Ascending aorta (tissue), 2 donors: ENCODE results near the gene COL4A2. TPM values are rescaled to one million over a fixed set of nuclear protein-coding genes. Genes with fewer than 3 reads are reported as not detected.

Experiments
- DNase-seq, 2 donors: peaks; one replicate each; pipeline ENCODE4 v3.0.0-alpha.2; 2019; ENCODE audit warnings: low spot score in 2 of 2
- H3K27ac ChIP-seq, 2 donors: fragments of 200-600 bp; sonication (generic); one replicate each; pipeline ENCODE4 v1.5.1; 2016 to 2017; ENCODE audit warnings: mild to moderate bottlenecking in 1 of 2
- H3K27me3 ChIP-seq: fragments of 200-600 bp; sonication (generic); one replicate; pipeline ENCODE4 v1.5.1; 2017
- H3K36me3 ChIP-seq, 2 donors: fragments of 200-600 bp; sonication (generic); one replicate each; pipeline ENCODE4 v1.5.1; 2016
- H3K4me1 ChIP-seq, 2 donors: fragments of 200-600 bp; sonication (generic); one replicate each; pipeline ENCODE4 v1.5.1; 2016 to 2017; ENCODE audit warnings: mild to moderate bottlenecking in 1 of 2
- H3K4me3 ChIP-seq, 2 donors: fragments of 200-600 bp; sonication (generic); one replicate each; pipeline ENCODE4 v1.5.1; 2016 to 2017; ENCODE audit warnings: mild to moderate bottlenecking in 1 of 2
- H3K9me3 ChIP-seq, 2 donors: fragments of 200-600 bp; sonication (generic); one replicate each; pipeline ENCODE4 v1.5.1; 2016
- intact Hi-C: fragments of 100-400 bp; cut with DNase I; formaldehyde crosslinking; loops from one replicate; pipeline ENCODE4 v1.15.1; 2023
- total RNA-seq: library from RNA; depleted of rRNA; stranded (reverse); fragments of >200 nt; gene quantifications from one replicate; pipeline ENCODE4 v1.1.0, GENCODE V29; 2016
- TF ChIP-seq, protein P1 (sequence below), 3 experiments: fragments of 200-600 bp in 2 of 3; fragments of 450-650 bp in 1 of 3; sonication (generic) in 2 of 3; IDR thresholded peaks; one replicate each; pipeline ENCODE4 v1.5.1; 2016 to 2019; ENCODE audit warnings: antibody characterized with exemption in 3 of 3, mild to moderate bottlenecking in 1 of 3, moderate library complexity in 1 of 3

The COL4A2 gene
- total RNA-seq, 1 donor from 2014 or later: 1,227 TPM

DNA sequence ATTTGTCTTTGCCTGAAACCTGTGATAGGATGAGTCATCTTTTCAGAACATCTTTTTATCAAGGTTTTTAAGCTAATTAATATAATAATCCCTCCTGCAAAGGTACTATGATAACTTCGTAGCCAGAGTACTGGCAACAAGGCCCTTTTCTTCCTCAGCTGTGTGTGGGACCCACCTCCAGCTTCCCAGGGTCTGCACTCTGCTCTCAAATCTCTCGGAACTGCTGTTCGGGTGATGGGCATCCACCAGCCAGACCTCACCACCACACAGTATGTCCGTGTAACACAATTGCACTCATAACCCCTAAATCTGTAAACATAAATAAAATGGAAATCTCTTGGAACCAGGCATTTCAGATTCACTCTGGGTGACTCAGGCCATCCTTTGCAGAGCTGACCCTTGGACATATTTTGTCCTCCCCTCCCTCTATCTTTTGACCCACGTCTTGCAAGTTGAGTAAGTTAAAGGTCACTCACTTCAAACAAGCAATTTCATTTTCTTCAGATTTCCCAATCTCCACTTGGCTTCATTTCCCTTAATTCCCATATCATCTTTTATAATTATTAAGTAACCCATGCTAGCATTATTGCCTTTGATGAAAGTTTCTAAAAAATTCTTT, 29.6 kb upstream of the COL4A2 start:
- H3K4me3 ChIP-seq: no peak overlapping the region
- intact Hi-C loops: no loop called here
- H3K27me3 ChIP-seq: no peaks in the 10 kb centered on the region
- peak overlapping the region; percentile 34 to 58 for H3K27ac ChIP-seq
- H3K9me3 ChIP-seq: no peaks in the 10 kb centered on the region
- TF ChIP-seq, protein P1, sequence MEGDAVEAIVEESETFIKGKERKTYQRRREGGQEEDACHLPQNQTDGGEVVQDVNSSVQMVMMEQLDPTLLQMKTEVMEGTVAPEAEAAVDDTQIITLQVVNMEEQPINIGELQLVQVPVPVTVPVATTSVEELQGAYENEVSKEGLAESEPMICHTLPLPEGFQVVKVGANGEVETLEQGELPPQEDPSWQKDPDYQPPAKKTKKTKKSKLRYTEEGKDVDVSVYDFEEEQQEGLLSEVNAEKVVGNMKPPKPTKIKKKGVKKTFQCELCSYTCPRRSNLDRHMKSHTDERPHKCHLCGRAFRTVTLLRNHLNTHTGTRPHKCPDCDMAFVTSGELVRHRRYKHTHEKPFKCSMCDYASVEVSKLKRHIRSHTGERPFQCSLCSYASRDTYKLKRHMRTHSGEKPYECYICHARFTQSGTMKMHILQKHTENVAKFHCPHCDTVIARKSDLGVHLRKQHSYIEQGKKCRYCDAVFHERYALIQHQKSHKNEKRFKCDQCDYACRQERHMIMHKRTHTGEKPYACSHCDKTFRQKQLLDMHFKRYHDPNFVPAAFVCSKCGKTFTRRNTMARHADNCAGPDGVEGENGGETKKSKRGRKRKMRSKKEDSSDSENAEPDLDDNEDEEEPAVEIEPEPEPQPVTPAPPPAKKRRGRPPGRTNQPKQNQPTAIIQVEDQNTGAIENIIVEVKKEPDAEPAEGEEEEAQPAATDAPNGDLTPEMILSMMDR (IDR thresholded peaks at IDR 0.05): no peak
- peaks cover 6 to 10% of the 10 kb centered on the region in 2 donors for H3K36me3 ChIP-seq
- no peak for DNase-seq
- peaks cover 3 to 57% of the 10 kb centered on the region in 2 donors for H3K4me1 ChIP-seq

DNA sequence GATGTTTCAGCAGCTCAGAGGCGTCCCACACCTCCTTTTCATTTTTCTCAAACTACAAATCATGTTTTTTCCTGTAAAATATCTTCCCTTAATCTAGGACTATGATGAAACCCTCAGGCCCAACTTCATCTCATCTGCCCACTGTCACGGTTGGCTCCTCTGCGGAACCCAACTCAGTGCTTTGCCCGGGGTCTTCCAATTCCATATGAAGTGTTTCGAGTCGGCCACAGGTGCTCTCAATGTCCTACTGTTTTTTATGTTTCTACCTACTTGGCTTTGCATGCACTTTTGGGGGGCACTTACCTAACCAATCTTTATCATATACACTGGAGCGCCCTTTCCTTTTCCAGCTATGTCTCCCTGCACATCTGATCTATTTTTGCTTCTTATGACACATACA, 28.2 kb upstream of the COL4A2 start:
- Histone ChIP-seq H3K27me3 (no peaks in the 10 kb centered on the region), H3K27ac (peak overlapping the region in 1 of 2 donors; percentile 82), H3K9me3 (no peaks in the 10 kb centered on the region), H3K36me3 (no peaks in the 10 kb centered on the region), H3K4me1 (peaks cover 3 to 54% of the 10 kb centered on the region in 2 donors), H3K4me3 (no peak overlapping the region)
- intact Hi-C loops: no loop called here
- no peak for DNase-seq
- TF ChIP-seq, protein P1 (IDR thresholded peaks at IDR 0.05): no peak

DNA sequence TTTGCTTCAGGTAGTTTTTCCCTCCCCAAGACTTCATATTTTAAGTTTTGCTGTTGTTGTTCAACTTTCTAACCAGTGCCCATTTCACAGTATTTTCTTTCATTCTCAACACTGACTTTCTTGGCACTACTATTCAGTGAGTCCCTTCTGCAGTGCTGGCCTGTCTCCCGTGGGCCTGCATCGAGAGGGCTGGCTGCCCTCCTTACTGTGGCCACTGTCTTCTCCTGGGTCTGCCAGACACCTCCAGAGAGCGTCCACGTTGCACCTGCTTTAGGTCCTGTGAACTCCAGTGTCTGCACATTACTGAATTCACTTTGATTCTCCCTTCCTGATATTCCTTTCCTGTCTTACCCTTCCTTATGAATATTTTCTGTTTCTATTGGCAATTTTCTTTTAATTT, 27.4 kb upstream of the COL4A2 start:
- intact Hi-C loops: no loop called here
- DNase-seq: peak in 1 of 2 donors; percentile 52
- no peaks in the 10 kb centered on the region for H3K27me3 ChIP-seq
- H3K9me3 ChIP-seq: no peaks in the 10 kb centered on the region
- TF ChIP-seq, protein P1 (IDR thresholded peaks at IDR 0.05): no peak
- H3K4me3 ChIP-seq: no peak overlapping the region
- H3K27ac ChIP-seq: peak overlapping the region; percentile 63 to 82
- H3K4me1 ChIP-seq: peaks cover 3 to 58% of the 10 kb centered on the region in 2 donors
- no peaks in the 10 kb centered on the region for H3K36me3 ChIP-seq

DNA sequence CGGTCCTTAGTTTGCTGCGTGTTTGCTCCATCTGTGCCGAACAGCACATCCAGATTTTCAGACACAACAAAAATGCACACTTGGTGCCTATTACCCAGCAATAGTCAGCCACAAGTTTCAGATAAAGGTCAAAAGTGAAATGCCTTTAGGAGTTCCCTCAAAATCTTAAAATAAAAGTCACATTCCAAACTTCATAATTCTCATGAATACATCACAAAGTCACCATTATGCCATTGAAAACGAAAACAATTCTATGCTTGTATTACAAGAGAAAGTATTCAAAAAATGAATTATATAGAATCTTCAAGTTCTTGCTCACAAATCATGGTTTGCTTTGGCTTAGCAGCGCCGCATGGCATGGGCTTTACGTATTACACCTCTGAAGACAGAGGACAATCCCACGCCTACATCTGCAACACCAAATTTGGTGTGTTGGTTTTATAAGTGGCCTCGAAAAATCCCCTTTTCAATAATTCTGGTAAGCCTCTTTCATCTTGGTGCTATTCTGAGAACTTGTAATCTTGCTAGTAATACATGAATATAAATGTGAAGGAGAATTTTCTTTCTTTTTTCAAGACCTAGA, 26.8 kb upstream of the COL4A2 start:
- H3K27ac ChIP-seq: peak overlapping the region; percentile 63 to 82
- intact Hi-C loops: no loop called here
- H3K36me3 ChIP-seq: no peaks in the 10 kb centered on the region
- DNase-seq: peak in 1 of 2 donors; percentile 57
- H3K4me3 ChIP-seq: no peak overlapping the region
- H3K27me3 ChIP-seq: no peaks in the 10 kb centered on the region
- TF ChIP-seq, protein P1 (IDR thresholded peaks at IDR 0.05): no peak
- H3K4me1 ChIP-seq: peaks cover 3 to 59% of the 10 kb centered on the region in 2 donors
- H3K9me3 ChIP-seq: no peaks in the 10 kb centered on the region

DNA sequence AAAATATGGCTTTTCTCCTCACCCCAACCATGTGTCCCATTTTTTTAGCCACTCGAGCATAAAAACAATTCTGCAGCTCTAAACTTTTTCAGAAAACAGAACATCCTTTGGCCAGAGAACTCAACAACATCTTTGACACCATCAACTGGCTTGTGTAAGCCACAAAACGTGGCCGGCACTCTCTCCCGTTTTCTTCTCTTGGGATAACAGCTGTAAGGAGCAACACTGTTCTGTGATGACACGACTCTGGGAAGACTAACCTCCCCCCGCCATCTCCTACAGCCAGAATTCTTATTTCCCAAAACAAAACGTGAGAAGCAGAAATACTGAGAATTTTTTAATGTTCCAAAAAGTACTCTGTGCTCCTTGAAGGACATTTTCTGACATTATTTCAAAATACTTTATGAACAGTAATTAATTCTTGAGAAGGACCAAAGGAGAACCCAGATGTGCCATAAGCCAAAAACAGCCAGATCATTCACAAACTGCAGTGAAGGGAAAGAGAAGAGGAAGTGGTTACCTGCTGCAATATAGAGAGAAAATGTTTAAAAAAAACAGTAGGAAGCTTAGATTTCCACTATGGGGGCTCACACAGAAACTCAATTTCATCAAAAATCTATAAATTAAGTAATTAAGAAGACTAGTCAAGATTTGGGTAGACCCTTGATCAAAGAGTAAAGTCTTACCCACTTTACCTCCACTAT, 25.9 kb upstream of the COL4A2 start:
- Histone ChIP-seq H3K36me3 (peaks cover 0 to 3% of the 10 kb centered on the region in 2 donors), H3K9me3 (no peaks in the 10 kb centered on the region), H3K4me3 (no peak overlapping the region), H3K27ac (peak overlapping the region; percentile 63 to 82), H3K4me1 (peaks cover 3 to 55% of the 10 kb centered on the region in 2 donors), H3K27me3 (no peaks in the 10 kb centered on the region)
- TF ChIP-seq, protein P1 (IDR thresholded peaks at IDR 0.05): no peak
- intact Hi-C loops: no loop called here
- peak in 1 of 2 donors; percentile 56 for DNase-seq
